ENCODE results near the gene PCIF1. TPM values are rescaled to one million over a fixed set of nuclear protein-coding genes. Genes with fewer than 3 reads are reported as not detected.
A peak's percentile ranks its signal among the peaks of the same experiment; 100 is the strongest.
"Not testable (repeated sequence)": the region's sequence is repeated elsewhere in the genome, so short reads cannot be mapped to it uniquely, and the experiment has no call there.

Gene PCIF1
- total RNA-seq, 1 donor, result 12.7 TPM

DNA sequence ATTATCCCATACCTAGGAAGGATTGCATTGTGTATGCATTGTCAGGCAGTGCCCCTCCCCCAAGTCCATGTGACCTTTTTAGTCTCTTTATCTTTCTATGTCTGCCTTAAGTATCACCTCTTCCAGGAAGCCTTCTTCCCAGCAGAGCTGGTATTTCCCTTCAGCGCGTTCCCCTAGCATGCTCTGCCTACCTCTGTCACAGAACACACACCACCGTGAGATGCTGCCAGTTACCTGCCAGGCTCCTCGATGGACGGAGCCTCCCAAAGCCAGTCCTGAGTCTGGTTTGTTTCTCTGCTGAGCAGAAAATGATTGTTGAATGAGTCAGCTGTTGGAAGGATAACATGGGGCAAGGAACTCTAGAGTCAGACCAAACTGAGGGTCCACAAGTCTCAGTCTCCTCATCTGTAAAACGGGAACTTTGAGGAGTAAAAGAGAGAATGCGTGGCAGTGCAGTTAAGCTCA, 48.8 kb downstream of the PCIF1 start:
- H3K27me3 ChIP-seq (ENCODE audit: insufficient read depth, low read length), result peaks cover 6% of the 10 kb centered on the region
- TF ChIP-seq, protein P1, sequence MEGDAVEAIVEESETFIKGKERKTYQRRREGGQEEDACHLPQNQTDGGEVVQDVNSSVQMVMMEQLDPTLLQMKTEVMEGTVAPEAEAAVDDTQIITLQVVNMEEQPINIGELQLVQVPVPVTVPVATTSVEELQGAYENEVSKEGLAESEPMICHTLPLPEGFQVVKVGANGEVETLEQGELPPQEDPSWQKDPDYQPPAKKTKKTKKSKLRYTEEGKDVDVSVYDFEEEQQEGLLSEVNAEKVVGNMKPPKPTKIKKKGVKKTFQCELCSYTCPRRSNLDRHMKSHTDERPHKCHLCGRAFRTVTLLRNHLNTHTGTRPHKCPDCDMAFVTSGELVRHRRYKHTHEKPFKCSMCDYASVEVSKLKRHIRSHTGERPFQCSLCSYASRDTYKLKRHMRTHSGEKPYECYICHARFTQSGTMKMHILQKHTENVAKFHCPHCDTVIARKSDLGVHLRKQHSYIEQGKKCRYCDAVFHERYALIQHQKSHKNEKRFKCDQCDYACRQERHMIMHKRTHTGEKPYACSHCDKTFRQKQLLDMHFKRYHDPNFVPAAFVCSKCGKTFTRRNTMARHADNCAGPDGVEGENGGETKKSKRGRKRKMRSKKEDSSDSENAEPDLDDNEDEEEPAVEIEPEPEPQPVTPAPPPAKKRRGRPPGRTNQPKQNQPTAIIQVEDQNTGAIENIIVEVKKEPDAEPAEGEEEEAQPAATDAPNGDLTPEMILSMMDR (IDR thresholded peaks at IDR 0.05; ENCODE audit: extremely low read depth, low read depth, low read length), result no peak
- H3K4me3 ChIP-seq (ENCODE audit: insufficient read depth, low read length), result no peak overlapping the region
- H3K9me3 ChIP-seq (ENCODE audit: low read depth, low read length), result no peaks in the 10 kb centered on the region
- H3K4me1 ChIP-seq (ENCODE audit: insufficient read depth, low read length), result no peaks in the 10 kb centered on the region
- H2AFZ ChIP-seq (ENCODE audit: low read length), result no peak overlapping the region
- H4K20me1 ChIP-seq (ENCODE audit: insufficient read depth, low read length), result no peaks in the 10 kb centered on the region
- peak; percentile 84 for DNase-seq (ENCODE audit: insufficient read length, low spot score, missing footprints)
- H3K79me2 ChIP-seq (ENCODE audit: insufficient read depth, low read length), result no peaks in the 10 kb centered on the region
- H3K4me2 ChIP-seq (ENCODE audit: insufficient read depth, low read length), result no peak overlapping the region
- H3K27ac ChIP-seq (ENCODE audit: low read depth, low read length), result no peak overlapping the region
- no peaks in the 10 kb centered on the region for H3K36me3 ChIP-seq (ENCODE audit: insufficient read depth, low read length)

GRCh38 chr20:45985573-45985972, 51.1 kb downstream of the PCIF1 start:
- Histone ChIP-seq H3K79me2 (ENCODE audit: insufficient read depth, low read length) (no peaks in the 10 kb centered on the region), H3K27ac (ENCODE audit: low read depth, low read length) (no peak overlapping the region), H3K4me1 (ENCODE audit: insufficient read depth, low read length) (no peaks in the 10 kb centered on the region), H3K4me2 (ENCODE audit: insufficient read depth, low read length) (no peak overlapping the region), H3K36me3 (ENCODE audit: insufficient read depth, low read length) (no peaks in the 10 kb centered on the region), H3K4me3 (ENCODE audit: insufficient read depth, low read length) (no peak overlapping the region), H2AFZ (ENCODE audit: low read length) (no peak overlapping the region), H3K27me3 (ENCODE audit: insufficient read depth, low read length) (no peaks in the 10 kb centered on the region), H3K9me3 (ENCODE audit: low read depth, low read length) (no peaks in the 10 kb centered on the region), H4K20me1 (ENCODE audit: insufficient read depth, low read length) (no peaks in the 10 kb centered on the region)
- TF ChIP-seq, protein P1 (IDR thresholded peaks at IDR 0.05; ENCODE audit: extremely low read depth, low read depth, low read length), result no peak
- no peak for DNase-seq (ENCODE audit: insufficient read length, low spot score, missing footprints)

DNA sequence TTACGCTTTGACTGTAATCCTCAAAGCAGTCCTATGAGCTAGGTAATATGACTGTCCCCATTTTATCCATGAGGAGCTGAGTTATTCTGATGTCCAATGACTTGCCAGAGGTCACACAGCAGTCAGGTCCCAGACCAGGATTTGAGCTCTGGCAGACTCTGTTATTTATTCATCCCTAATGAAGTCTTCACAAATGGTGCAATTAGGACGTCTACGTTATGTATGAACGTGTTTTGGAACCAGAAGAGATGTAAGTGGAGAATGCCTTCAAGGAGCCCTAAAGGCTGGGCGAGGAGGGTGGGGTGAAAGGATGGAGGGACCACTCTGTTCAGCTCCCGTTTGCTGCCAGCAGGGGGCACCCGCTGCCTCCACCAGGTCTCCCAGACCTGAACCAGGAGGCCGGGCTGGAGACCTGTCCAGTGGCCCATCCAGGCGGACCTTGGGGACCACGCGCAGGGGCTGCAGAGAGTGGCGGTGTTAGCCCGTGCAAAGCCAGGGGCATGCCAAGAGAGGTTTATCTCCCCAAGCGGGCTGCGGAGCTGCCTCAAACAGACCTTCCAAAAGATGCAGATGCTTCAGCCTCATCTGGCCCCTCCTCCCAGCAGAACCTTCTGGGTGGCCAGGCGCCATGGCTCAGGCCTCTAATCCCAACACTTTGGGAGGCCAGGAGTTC, 52.8 kb downstream of the PCIF1 start:
- H3K9me3 ChIP-seq (ENCODE audit: low read depth, low read length), result no peaks in the 10 kb centered on the region

GRCh38 chr20:45988830-45989229, 54.3 kb downstream of the PCIF1 start:
- H3K4me1 ChIP-seq (ENCODE audit: insufficient read depth, low read length); H3K79me2 ChIP-seq (ENCODE audit: insufficient read depth, low read length); H3K27ac ChIP-seq (ENCODE audit: low read depth, low read length); H2AFZ ChIP-seq (ENCODE audit: low read length); H3K27me3 ChIP-seq (ENCODE audit: insufficient read depth, low read length); H4K20me1 ChIP-seq (ENCODE audit: insufficient read depth, low read length); DNase-seq (ENCODE audit: insufficient read length, low spot score, missing footprints); H3K4me3 ChIP-seq (ENCODE audit: insufficient read depth, low read length); H3K36me3 ChIP-seq (ENCODE audit: insufficient read depth, low read length); H3K9me3 ChIP-seq (ENCODE audit: low read depth, low read length); H3K4me2 ChIP-seq (ENCODE audit: insufficient read depth, low read length): not testable (repeated sequence)

More for the DNA sequence above, 52.8 kb downstream of the PCIF1 start:
- Histone ChIP-seq H3K4me1 (ENCODE audit: insufficient read depth, low read length) (no peaks in the 10 kb centered on the region), H3K4me3 (ENCODE audit: insufficient read depth, low read length) (no peak overlapping the region), H3K27ac (ENCODE audit: low read depth, low read length) (no peak overlapping the region), H4K20me1 (ENCODE audit: insufficient read depth, low read length) (no peaks in the 10 kb centered on the region), H3K79me2 (ENCODE audit: insufficient read depth, low read length) (no peaks in the 10 kb centered on the region), H2AFZ (ENCODE audit: low read length) (no peak overlapping the region), H3K27me3 (ENCODE audit: insufficient read depth, low read length) (no peaks in the 10 kb centered on the region), H3K36me3 (ENCODE audit: insufficient read depth, low read length) (no peaks in the 10 kb centered on the region), H3K4me2 (ENCODE audit: insufficient read depth, low read length) (no peak overlapping the region)
- TF ChIP-seq, protein P1 (IDR thresholded peaks at IDR 0.05; ENCODE audit: extremely low read depth, low read depth, low read length), result peak; percentile 81
- peak; percentile 91 for DNase-seq (ENCODE audit: insufficient read length, low spot score, missing footprints)
